Activated T-cell treated with anti-CD3 and anti-CD28 coated beads, Interleukin-2, amount 50 U/mL, for 72 hours (primary cell): Measurements from ENCODE around the gene ZNF644. TPM values are rescaled to one million over a fixed set of nuclear protein-coding genes. Genes with fewer than 3 reads are reported as not detected.
"Not testable (repeated sequence)": the region's sequence is repeated elsewhere in the genome, so short reads cannot be mapped to it uniquely, and the experiment has no call there.

Experiments used
- ATAC-seq, 2 donors: fragments of 150-1000 bp; cut with Tn5 transposase; replicated peaks in 1 of 2; 2 replicates each; pipeline ENCODE4 v1.10.0; 2021; ENCODE audit warnings: moderate library complexity in 2 of 2, mild to moderate bottlenecking in 1 of 2
- DNase-seq, 2 donors: peaks; one replicate each; pipeline ENCODE4 v3.0.0; 2021 to 2022; ENCODE audit warnings: mixed read lengths in 1 of 2
- H3K27ac Mint-ChIP-seq: one replicate; pipeline ENCODE4 v1.8.0; 2022; ENCODE audit warnings: mild to moderate bottlenecking, moderate library complexity, mixed read lengths
- H3K27me3 Mint-ChIP-seq: one replicate; pipeline ENCODE4 v1.8.0; 2022; ENCODE audit warnings: low read depth, mixed read lengths
- H3K36me3 Mint-ChIP-seq, 2 donors: one replicate each; pipeline ENCODE4 v1.8.0; 2022; ENCODE audit warnings: mixed read lengths in 2 of 2, mild to moderate bottlenecking in 1 of 2; ENCODE audit not compliant: insufficient read depth in 2 of 2
- H3K4me1 Mint-ChIP-seq: one replicate; pipeline ENCODE4 v1.8.0; 2022; ENCODE audit warnings: low read depth, mixed read lengths
- H3K4me3 Mint-ChIP-seq, 2 donors: one replicate each; pipeline ENCODE4 v1.8.0; 2022; ENCODE audit warnings: mild to moderate bottlenecking in 2 of 2, mixed read lengths in 2 of 2, moderate library complexity in 2 of 2
- H3K9me3 Mint-ChIP-seq, 2 donors: one replicate each; pipeline ENCODE4 v1.8.0; 2022; ENCODE audit warnings: mixed read lengths in 2 of 2
- total RNA-seq, 2 donors: library from RNA; stranded (reverse); gene quantifications; one replicate each; pipeline ENCODE4 v1.2.3, GENCODE V29; 2022

The ZNF644 gene
- total RNA-seq, 2 donors from 2014 or later, result 54.7 to 68.6 TPM

DNA sequence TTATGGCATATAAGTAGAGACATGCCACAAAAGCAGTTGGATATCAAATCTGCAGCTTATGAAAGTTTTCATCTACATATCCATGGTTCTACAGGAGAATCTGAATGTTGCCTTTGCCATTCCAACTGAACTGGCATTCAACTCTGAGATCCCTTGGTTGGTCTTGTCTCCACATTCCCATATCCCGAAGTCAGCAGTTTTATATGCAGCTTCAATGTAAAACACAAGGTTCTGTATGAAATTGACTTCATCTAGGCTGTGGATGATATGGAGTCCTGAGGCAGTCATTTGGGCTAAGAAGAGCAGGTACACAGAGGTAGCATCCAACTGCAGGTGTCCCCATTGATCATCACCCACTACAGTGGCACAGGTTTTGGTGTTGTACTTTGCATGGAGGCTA, 129.0 kb downstream of the ZNF644 start:
- H3K27me3 Mint-ChIP-seq, H3K27ac Mint-ChIP-seq, DNase-seq, ATAC-seq, H3K4me1 Mint-ChIP-seq, H3K9me3 Mint-ChIP-seq, H3K4me3 Mint-ChIP-seq: not testable (repeated sequence)
- peaks cover 4 to 16% of the 10 kb centered on the region in 2 donors for H3K36me3 Mint-ChIP-seq

DNA sequence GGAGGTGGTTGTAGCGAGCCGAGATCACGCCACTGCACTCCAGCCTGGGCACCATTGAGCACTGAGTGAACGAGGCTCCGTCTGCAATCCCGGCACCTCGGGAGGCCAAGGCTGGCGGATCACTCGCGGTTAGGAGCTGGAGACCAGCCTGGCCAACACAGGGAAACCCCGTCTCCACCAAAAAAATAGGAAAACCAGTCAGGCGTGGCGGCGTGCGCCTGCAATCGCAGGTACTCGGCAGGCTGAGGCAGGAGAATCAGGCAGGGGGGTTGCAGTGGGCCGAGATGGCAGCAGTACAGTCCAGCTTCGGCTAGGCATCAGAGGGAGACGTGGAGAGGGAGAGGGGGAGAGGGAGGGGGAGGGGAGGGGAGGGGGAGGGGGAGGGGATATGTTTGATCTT, 129.6 kb downstream of the ZNF644 start:
- ATAC-seq, H3K27me3 Mint-ChIP-seq, H3K9me3 Mint-ChIP-seq, DNase-seq, H3K4me1 Mint-ChIP-seq, H3K27ac Mint-ChIP-seq, H3K4me3 Mint-ChIP-seq: not testable (repeated sequence)
- H3K36me3 Mint-ChIP-seq, result peaks cover 4 to 16% of the 10 kb centered on the region in 2 donors

DNA sequence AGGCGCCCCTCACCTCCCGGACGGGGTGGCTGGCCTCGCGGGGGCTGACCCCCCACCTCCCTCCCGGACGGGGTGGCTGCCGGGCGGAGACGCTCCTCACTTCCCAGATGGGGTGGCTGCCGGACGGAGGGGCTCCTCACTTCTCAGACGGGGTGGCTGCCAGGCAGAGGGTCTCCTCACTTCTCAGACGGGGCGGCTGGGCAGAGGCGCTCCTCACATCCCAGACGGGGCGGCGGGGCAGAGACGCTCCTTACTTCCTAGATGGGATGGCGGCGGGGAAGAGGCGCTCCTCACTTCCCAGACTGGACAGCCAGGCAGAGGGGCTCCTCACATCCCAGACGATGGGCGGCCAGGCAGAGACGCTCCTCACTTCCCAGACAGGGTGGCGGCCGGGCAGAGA, 130.1 kb downstream of the ZNF644 start:
- H3K4me1 Mint-ChIP-seq, H3K9me3 Mint-ChIP-seq, DNase-seq, H3K27ac Mint-ChIP-seq, H3K4me3 Mint-ChIP-seq, H3K27me3 Mint-ChIP-seq, ATAC-seq: not testable (repeated sequence)
- H3K36me3 Mint-ChIP-seq, result peaks cover 4 to 16% of the 10 kb centered on the region in 2 donors

DNA sequence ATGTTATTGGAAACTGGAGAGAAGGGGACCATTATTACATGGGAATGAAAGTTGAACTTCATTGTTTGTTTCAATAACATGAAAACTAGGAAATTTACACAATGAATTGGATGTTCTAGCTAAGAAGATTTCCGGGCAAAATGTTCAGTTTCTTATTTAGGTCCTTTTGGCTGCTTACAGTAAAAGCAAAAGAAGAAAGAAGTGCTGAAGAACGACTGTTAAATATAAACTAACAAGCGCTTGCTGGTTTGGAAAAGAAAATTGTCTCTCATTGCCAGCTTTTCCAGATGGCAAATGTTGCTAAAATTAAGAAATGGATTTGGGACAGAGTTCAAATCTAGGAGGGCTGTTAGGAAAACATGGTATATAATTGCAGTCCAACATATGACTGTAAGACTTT, 139.6 kb downstream of the ZNF644 start:
- Mint-ChIP-seq H3K4me3 (no peak overlapping the region), H3K36me3 (peaks cover 11 to 22% of the 10 kb centered on the region in 2 donors), H3K27ac (no peak overlapping the region), H3K27me3 (no peaks in the 10 kb centered on the region), H3K4me1 (no peaks in the 10 kb centered on the region), H3K9me3 (peaks cover 17 to 18% of the 10 kb centered on the region in 2 donors)
- no peak for DNase-seq
- ATAC-seq, result no peak

DNA sequence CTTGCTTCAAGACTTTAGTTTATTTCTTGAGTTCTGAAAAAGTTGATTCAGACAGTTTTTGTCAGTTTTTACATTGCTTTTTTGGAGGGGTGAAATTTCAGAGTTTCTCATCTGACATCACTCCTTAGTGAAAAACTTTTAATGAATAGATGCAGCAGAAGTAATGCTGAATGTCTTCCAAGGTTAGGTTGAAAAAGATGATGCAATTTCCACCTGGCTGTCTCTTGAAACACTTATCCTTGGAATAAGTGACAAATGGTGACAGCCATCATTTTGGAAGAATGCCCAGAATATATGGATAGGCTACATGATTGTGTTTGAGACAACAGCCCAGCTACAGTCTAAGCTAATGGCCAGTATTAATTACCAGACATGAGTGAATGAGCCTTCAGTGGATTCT, 140.8 kb downstream of the ZNF644 start:
- H3K4me3 Mint-ChIP-seq, result no peak overlapping the region
- H3K9me3 Mint-ChIP-seq, result peaks cover 15 to 18% of the 10 kb centered on the region in 2 donors
- no peak for ATAC-seq
- H3K27me3 Mint-ChIP-seq, result no peaks in the 10 kb centered on the region
- H3K4me1 Mint-ChIP-seq, result no peaks in the 10 kb centered on the region
- H3K27ac Mint-ChIP-seq, result no peak overlapping the region
- DNase-seq, result no peak
- H3K36me3 Mint-ChIP-seq, result peaks cover 11 to 22% of the 10 kb centered on the region in 2 donors

DNA sequence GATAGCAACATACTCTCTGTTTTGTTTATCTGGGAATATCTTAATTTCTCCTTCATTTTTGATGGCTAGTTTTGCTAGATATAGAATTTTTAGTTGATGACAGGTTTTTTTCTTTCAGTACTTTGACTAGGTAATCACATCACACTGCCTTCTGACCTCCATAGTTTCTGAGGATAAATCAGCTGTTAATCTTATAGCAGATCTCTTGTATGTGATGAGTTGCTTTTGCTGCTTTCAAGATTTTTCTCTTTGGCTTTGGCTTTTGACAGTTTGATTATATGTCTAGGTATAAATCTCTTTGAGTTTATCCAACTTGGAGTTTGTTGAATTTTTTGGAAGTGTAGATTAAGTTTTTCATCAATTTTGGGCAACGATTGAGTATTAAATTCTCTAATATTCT, 142.6 kb downstream of the ZNF644 start:
- Mint-ChIP-seq H3K4me1 (no peaks in the 10 kb centered on the region), H3K27ac (no peak overlapping the region), H3K36me3 (peaks cover 11 to 20% of the 10 kb centered on the region in 2 donors), H3K4me3 (no peak overlapping the region), H3K9me3 (peaks cover 19 to 20% of the 10 kb centered on the region in 2 donors), H3K27me3 (no peaks in the 10 kb centered on the region)
- no peak for DNase-seq
- ATAC-seq, result no peak

DNA sequence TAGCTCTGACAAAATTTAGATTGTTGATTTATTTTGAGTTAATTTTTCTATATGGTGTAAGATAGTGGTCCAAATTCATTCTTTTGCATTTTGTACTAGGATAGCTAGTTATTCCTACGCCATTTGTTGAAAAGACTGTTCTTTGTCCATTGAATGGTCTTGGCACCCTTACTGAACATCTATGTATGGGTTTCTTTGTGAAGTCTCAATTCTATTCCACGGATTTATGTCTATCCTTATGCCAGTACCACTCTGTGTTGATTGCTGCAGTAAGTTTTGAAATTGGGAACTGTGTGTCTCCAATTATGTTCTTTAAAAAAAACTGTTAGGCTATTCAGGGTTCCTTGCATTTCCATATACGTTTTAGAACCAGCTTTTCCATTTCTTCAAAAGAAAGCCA, 145.7 kb downstream of the ZNF644 start:
- Mint-ChIP-seq H3K4me3 (no peak overlapping the region), H3K4me1 (no peaks in the 10 kb centered on the region), H3K27ac (no peak overlapping the region), H3K36me3 (peaks cover 11 to 20% of the 10 kb centered on the region in 2 donors), H3K9me3 (peaks cover 13 to 16% of the 10 kb centered on the region in 2 donors), H3K27me3 (no peaks in the 10 kb centered on the region)
- ATAC-seq (no peak), DNase-seq (no peak)
